D341Med (cell line): ENCODE data around the gene TEAD3.
A peak's percentile ranks its signal among the peaks of the same experiment; 100 is the strongest.

Experiments used
- DNase-seq: peaks from one replicate; pipeline ENCODE4 v3.0.0; 2012; ENCODE audit warnings: low spot score

TEAD3 gene

GRCh38 chr6:35475573-35475972, 21.3 kb downstream of the TEAD3 start:
- peak; percentile 40 for DNase-seq

GRCh38 chr6:35474942-35475570, 21.8 kb downstream of the TEAD3 start:
- DNase-seq = peak; percentile 41

GRCh38 chr6:35474131-35474941, 22.5 kb downstream of the TEAD3 start:
- peak; percentile 50 for DNase-seq

- DNase-seq = no peak
Observed at GRCh38 chr6:35473850-35474130, 23.1 kb downstream of the TEAD3 start.

GRCh38 chr6:35473075-35473849, 23.6 kb downstream of the TEAD3 start:
- DNase-seq = no peak

- no peak for DNase-seq
Observed at GRCh38 chr6:35471836-35472345, 25.0 kb downstream of the TEAD3 start.

DNA sequence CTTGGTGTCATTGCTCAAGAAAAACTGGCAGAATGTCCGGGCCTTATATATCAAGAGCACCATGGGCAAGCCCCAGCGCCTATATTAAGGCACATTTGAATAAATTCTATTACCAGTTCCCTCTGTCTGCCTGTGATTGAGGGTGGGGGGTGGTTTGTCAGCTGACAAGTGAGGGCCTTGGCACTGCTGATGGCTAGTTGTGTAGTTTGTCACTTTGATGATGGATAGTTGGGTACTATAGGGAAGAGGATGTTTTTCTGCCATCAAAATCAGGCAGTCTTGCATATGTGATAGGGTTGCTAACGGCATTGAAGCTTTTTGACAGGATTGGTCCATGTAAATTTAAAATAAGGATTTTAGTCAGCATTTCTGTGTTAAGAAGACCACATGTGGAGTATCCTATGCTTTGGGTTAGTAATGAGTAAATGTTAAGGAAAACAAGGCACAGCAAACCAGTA, 26.2 kb downstream of the TEAD3 start:
- DNase-seq = no peak

DNA sequence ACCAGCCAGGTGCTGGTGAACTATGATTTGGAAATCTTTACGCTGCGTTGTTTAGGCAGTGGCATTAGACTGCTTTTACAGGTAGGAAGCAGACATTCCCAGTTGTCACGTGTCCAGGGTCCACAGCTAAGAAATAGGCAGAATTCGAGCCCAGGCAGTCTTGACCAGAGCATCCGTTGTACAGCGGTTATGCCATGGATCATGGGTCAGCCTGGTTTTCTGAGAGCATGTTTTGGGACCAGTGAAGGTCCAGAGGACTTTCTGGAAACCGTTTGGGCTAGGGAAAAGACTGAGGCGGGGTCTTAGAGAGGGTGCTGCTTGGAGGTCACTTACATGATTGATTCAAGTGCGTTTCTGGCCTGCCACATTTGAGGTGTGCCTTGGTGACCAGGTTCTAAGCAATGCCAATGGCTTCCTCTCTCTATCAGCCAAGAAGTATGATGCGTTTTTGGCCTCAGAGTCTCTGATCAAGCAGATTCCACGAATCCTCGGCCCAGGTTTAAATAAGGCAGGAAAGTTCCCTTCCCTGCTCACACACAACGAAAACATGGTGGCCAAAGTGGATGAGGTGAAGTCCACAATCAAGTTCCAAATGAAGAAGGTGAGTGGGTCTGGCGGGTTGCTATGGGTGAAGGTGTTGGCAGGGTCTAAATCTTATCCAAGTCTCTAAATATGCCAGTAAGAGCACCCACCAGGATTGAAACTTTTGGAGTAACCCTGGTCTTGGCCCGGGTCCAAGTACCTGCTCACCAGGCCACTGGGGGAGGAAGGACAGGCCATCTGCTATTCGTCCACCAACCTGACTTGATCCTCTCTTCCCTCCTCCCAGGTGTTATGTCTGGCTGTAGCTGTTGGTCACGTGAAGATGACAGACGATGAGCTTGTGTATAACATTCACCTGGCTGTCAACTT, 26.9 kb downstream of the TEAD3 start:
- DNase-seq = no peak

DNA sequence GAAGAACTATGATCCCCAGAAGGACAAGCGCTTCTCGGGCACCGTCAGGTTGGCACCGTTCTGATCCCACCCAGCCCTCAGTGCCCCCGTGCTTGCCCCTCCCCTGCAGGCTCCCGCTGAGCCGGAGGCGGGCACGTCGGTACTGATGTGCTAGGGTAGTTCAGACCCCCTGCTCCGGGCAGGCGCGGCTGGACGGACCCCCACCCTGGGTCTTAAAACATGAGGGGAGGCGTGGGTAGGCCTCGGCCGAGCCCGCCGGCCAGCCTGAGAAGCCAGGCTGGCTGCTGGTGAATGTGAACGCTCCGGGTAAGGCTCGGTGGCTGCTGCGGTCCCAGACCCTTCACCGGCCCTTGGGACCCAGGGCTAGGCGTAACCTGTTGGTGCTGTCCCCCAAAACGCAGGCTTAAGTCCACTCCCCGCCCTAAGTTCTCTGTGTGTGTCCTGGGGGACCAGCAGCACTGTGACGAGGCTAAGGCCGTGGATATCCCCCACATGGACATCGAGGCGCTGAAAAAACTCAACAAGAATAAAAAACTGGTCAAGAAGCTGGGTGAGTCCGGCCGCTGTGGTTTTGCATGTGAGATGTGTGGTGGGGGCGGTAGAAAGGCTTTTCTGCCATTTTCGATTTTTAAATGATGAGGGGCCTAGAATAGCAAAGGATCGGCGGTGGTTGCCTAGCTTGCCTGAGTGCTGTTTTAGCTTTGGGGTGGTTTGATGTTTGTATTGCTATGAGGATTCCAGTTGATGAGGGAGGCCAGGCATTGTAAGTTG, 27.7 kb downstream of the TEAD3 start:
- no peak for DNase-seq

GRCh38 chr6:35468181-35468979, 28.5 kb downstream of the TEAD3 start, which contains the start of gene RPL10A:
RPL10A (plus strand) TSS chr6:35468401; CDS start chr6:35468435, 34 bp downstream.
- peak; percentile 96 for DNase-seq

- DNase-seq = no peak
Observed at GRCh38 chr6:35465646-35466045, 31.2 kb downstream of the TEAD3 start.

DNA sequence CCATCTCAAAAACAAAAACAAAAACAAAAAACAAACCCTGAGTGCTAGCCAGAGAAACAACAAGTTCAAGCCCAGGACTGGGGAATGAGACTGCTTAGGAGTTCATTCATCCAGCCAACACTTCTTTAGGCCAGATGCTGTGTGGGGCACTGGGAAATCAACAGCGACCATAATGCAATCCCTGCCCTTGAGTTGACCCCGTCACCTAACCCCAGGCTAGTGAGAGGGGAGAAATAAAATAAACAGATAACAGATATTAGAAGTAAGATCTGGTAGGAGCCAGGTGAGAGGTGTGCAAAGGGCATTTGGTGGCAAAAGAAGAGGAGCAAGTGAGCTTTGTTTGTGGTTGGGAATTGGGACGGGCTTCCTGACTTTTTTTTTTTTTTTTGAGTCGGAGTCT, 33.6 kb downstream of the TEAD3 start:
- no peak for DNase-seq

DNA sequence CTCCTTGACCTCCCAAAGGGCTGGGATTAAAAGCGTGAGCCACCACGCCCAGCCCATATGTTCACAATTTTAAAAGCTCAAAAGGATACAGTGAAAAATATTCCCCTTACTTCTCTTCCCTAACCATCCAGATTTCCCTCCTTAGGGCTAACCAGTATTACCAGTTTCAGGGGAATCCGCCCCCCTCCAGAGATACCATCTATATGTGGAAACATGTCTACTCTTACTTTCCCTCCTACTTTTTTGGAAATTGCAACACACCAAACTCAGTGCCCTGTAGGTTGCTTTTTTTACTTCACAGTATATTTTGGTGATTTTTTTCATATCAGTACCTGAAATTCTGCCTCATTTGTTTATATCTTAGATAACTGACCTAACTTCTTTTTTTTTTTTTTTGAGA, 35.6 kb downstream of the TEAD3 start:
- DNase-seq = no peak

DNA sequence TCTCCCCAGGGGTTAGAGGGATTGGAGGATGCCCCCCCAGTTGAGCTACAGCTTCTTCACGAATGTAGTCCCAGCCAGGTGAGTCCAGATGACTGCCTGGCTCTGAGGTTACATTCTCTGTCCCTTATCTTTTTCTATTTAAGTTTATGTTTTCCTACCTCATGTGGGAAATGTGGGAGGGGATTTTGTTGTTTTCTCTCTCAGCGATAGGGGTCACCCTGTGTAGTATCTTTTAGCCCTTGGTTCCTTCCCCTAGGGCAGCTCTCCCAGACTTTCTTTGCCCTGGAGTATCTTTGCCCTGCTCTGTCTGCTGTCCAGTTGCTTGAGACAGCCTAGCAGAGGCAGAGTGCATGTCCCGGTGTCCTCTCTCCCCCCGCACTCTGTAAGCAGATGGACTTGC, 39.0 kb downstream of the TEAD3 start:
- DNase-seq = no peak

DNA sequence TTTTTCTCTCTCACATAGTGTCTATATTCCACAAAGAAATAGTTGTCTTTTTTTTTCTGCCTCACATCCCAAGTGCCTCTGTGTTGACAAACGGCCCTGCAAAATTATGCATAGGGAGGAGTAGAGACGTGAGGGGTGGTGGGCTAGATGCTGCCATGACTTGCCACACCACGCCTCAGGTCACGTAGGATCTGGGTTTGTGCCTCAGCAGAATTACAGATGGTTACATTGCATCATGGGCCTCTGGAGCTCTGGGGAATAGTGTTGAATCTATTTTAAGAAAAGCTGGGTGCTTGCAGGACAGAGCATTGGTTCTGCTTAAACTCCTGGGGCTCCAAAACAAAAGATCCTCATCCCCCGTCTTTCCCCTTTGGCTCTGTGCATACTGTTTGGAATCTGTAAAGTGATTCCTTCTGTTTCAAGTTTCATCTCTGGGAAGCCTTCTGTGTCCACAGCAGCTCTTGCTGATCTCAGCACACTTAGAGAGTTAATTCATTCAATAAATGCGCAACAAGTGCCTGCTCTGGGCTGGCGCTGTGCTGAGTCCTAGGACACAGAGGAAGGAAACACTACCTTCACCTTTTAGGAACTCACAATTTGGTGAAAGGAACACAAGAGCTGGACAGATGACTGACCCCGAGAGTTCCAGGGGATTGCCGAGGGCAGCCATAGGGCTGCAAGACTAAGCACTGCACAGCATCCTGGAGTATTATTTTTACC, 42.3 kb downstream of the TEAD3 start:
- DNase-seq = no peak

GRCh38 chr6:35453236-35453635, 43.6 kb downstream of the TEAD3 start:
- DNase-seq = no peak

GRCh38 chr6:35452183-35453090, 44.4 kb downstream of the TEAD3 start, which contains the start of gene FANCE:
FANCE (plus strand) TSS chr6:35452338; CDS start chr6:35452546, 208 bp downstream.
- peak; percentile 98 for DNase-seq
